Psoas muscle (tissue), 8 donors: ENCODE measurements around the gene NOD2. TPM values are rescaled to one million over a fixed set of nuclear protein-coding genes. Genes with fewer than 3 reads are reported as not detected.

Experiments used
- ATAC-seq, 4 donors: fragments of 200-7000 bp; cut with Tn5 transposase; one replicate each; pipeline ENCODE4 v1.9.1; 2020; ENCODE audit warnings: moderate library complexity in 3 of 4, mild to moderate bottlenecking in 2 of 4
- DNase-seq, 2 donors: peaks; one replicate each; pipeline ENCODE4 v3.0.0-alpha.2; 2020
- H3K27ac ChIP-seq: fragments of 200-600 bp; one replicate; pipeline ENCODE4 v1.8.0; 2022
- H3K27me3 ChIP-seq, 3 donors: fragments of 200-600 bp in 1 of 3; one replicate each; pipeline versions ENCODE4 v1.6.1 to v1.8.0; 2013 to 2022; ENCODE audit warnings: low read length in 2 of 3, mild to moderate bottlenecking in 2 of 3, moderate library complexity in 1 of 3; ENCODE audit not compliant: insufficient read depth in 3 of 3
- H3K36me3 ChIP-seq, 2 donors: fragments of 200-600 bp in 1 of 2; one replicate each; pipeline versions ENCODE4 v1.6.1 to v1.8.0; 2013 to 2022; ENCODE audit warnings: low read depth in 1 of 2, mild to moderate bottlenecking in 1 of 2, moderate library complexity in 1 of 2; ENCODE audit not compliant: insufficient read depth in 1 of 2
- H3K4me1 ChIP-seq: fragments of 200-600 bp; one replicate; pipeline ENCODE4 v1.8.0; 2022
- H3K4me3 ChIP-seq: fragments of 200-600 bp; one replicate; pipeline ENCODE4 v1.8.0; 2022; ENCODE audit warnings: mild to moderate bottlenecking
- H3K9me3 ChIP-seq: fragments of 200-600 bp; one replicate; pipeline ENCODE4 v1.8.0; 2022
- WGBS, 3 donors: extraction: QIAGEN DNeasy Blood & Tissue Kit; methylation state at CpG; one replicate each; pipeline versions ENCODE4 v1.1.6 to v1.1.7; 2013; 5-methylcytosine and 5-hydroxymethylcytosine counted together
- intact Hi-C, 2 donors: fragments of 100-400 bp; cut with DNase I; formaldehyde crosslinking; loops; one replicate each; pipeline versions ENCODE4 v1.11.0 to v1.14.2; 2022
- polyA plus RNA-seq, 3 donors: library from polyadenylated mRNA; stranded (reverse); fragments of 200-250 nt; gene quantifications; one replicate each; pipeline ENCODE4 v1.2.3, GENCODE V29; 2013
- total RNA-seq, 4 donors: library from RNA; stranded (reverse); fragmentation: NEBNext Ultra II Directional in 2 of 4; extraction: Animal tissue kit (Norgen Biotek cat#: 25700) in 2 of 4; gene quantifications; one replicate each; pipeline versions ENCODE4 v1.2.1 to v1.2.4, GENCODE V29; 2021 to 2023
- TF ChIP-seq, protein P1 (sequence below): fragments of 200-600 bp; IDR thresholded peaks from one replicate; pipeline ENCODE4 v1.8.0; 2022; ENCODE audit warnings: antibody characterized with exemption
- donor health status: healthy with polysubstance abuse.
- donor health status: DM: no; HTN: no; CAD: no; lungs with moderate emphysema.
- donor health status: Bipolar disorder and iron deficiency.
- donor health status: healthy.
- donor health status: DM: yes; HTN: yes; CAD: no.
- donor health status: DM: no; HTN: no; CAD: no.
- donor health status: DM: no; HTN: no; CAD: no.
- donor health status: DM: yes; HTN: yes; CAD: no.

The NOD2 gene
- total and polyA plus RNA-seq, 7 donors, result 0.07 to 0.74 (median 0.25) TPM

- H3K4me1 ChIP-seq, result peaks cover 26% of the 10 kb centered on the region
- no peak for ATAC-seq
- no peaks in the 10 kb centered on the region for H3K27me3 ChIP-seq
- intact Hi-C loops, result no loop called here
- TF ChIP-seq, protein P1, sequence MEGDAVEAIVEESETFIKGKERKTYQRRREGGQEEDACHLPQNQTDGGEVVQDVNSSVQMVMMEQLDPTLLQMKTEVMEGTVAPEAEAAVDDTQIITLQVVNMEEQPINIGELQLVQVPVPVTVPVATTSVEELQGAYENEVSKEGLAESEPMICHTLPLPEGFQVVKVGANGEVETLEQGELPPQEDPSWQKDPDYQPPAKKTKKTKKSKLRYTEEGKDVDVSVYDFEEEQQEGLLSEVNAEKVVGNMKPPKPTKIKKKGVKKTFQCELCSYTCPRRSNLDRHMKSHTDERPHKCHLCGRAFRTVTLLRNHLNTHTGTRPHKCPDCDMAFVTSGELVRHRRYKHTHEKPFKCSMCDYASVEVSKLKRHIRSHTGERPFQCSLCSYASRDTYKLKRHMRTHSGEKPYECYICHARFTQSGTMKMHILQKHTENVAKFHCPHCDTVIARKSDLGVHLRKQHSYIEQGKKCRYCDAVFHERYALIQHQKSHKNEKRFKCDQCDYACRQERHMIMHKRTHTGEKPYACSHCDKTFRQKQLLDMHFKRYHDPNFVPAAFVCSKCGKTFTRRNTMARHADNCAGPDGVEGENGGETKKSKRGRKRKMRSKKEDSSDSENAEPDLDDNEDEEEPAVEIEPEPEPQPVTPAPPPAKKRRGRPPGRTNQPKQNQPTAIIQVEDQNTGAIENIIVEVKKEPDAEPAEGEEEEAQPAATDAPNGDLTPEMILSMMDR, result no peak
- no peak overlapping the region for H3K27ac ChIP-seq
- no peak for DNase-seq
- no peaks in the 10 kb centered on the region for H3K36me3 ChIP-seq
- WGBS, 3 donors, result 89 to 97% (median 96%) methylated on average over 1 of the region's 1 CpG
- H3K9me3 ChIP-seq, result peaks cover 14% of the 10 kb centered on the region
- H3K4me3 ChIP-seq, result no peak overlapping the region
Measured at GRCh38 chr16:50704245-50704644, 10.8 kb downstream of the NOD2 start.

GRCh38 chr16:50705436-50706110 is 12.2 kb downstream of the NOD2 start:
- Histone ChIP-seq H3K27me3 (no peaks in the 10 kb centered on the region), H3K36me3 (no peaks in the 10 kb centered on the region), H3K4me1 (peaks cover 15% of the 10 kb centered on the region), H3K9me3 (peaks cover 14% of the 10 kb centered on the region), H3K4me3 (no peak overlapping the region), H3K27ac (no peak overlapping the region)
- intact Hi-C loops, result no loop called here
- TF ChIP-seq, protein P1, result no peak
- ATAC-seq, result no peak
- 80 to 88% (median 87%) methylated on average over 5 of the region's 5 CpGs for WGBS, 3 donors
- DNase-seq, result no peak

DNA sequence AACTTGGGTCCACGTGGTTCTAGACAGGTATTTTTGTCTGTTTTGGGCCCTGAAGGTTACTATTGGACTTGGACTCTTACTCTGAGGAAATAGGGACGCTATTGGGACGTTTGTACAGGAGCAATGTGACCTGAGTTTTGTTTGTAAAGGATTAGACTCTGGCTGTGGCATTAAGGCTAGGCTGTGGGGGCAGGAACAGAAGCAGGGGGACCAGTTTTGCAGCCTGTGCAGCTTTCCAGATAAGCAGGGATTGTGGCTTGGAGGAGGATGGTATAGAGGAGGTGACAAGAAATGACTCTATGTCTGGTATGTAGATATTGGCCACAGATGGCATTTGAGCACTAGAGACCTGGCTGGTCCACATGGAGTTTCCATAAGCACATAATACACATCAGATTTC is 12.8 kb downstream of the NOD2 start:
- H3K36me3 ChIP-seq, result no peaks in the 10 kb centered on the region
- TF ChIP-seq, protein P1, result no peak
- peaks cover 14% of the 10 kb centered on the region for H3K9me3 ChIP-seq
- H3K4me1 ChIP-seq, result peaks cover 16% of the 10 kb centered on the region
- H3K27me3 ChIP-seq, result no peaks in the 10 kb centered on the region
- no peak for ATAC-seq
- no peak overlapping the region for H3K4me3 ChIP-seq
- no peak overlapping the region for H3K27ac ChIP-seq
- 77 to 78% (median 78%) methylated on average over 3 of the region's 3 CpGs for WGBS, 3 donors
- no peak for DNase-seq
- intact Hi-C loops, result no loop called here

DNA sequence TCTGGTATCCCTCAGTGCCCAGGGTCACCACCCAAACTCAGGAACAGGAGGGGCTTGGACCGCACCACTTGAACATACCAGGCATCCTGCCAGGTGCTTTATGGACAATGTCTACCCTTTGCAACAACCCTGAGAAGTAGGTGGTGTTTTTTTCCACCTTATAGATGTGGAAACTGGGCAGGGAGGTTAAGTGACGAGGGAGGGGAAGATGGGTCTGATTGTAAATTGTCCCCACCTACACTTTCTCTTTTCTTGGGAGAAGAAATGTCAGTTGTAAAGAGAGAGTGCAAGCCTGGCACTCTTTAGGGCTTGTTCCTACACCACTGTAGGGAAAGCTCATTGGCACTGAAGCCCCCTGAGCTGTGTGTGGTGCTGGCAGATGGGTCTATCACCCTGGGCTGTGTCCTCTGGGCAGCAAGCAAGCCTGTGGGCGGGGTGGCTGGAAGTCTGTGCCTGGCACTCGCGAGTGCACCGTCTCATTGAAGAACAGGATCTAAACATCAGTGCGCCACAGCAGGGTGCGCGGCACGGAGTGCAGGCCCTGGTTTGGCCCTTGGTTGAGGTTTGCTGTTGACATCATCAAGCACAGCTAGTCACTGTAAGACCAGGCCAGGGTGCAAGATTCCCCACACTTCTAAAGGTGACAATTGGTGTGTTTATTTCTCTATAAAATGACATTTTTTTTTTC is 15.1 kb downstream of the NOD2 start:
- TF ChIP-seq, protein P1, result no peak
- WGBS, 3 donors, result 81 to 86% (median 81%) methylated on average over 10 of the region's 10 CpGs
- intact Hi-C loops, result no loop called here
- H3K27me3 ChIP-seq, result no peaks in the 10 kb centered on the region
- ATAC-seq (no peak), DNase-seq (no peak)
- H3K4me1 ChIP-seq, result peaks cover 16% of the 10 kb centered on the region
- peaks cover 14% of the 10 kb centered on the region for H3K9me3 ChIP-seq
- no peaks in the 10 kb centered on the region for H3K36me3 ChIP-seq
- H3K27ac ChIP-seq, result no peak overlapping the region
- no peak overlapping the region for H3K4me3 ChIP-seq
